Body of pancreas (tissue), 4 donors: Measurements from ENCODE around the gene SMIM14. TPM values are rescaled to one million over a fixed set of nuclear protein-coding genes. Genes with fewer than 3 reads are reported as not detected.

Source experiments
- ATAC-seq: fragments of 150-250 bp; one replicate; pipeline ENCODE4 v1.9.1; 2016
- DNase-seq, 4 donors: peaks; one replicate each; pipeline ENCODE4 v3.0.0-alpha.2; 2019
- H3K27ac ChIP-seq, 4 donors: fragments of 200-600 bp; sonication (generic); 1 replicate in 3 of 4; 2 replicates in 1 of 4; pipeline versions ENCODE4 v1.5.1 to v1.6.1; 2016 to 2019; ENCODE audit warnings: mild to moderate bottlenecking in 1 of 4, mixed read lengths in 1 of 4, moderate library complexity in 1 of 4
- H3K27me3 ChIP-seq, 2 donors: fragments of 200-600 bp; sonication (generic); one replicate each; pipeline ENCODE4 v1.6.0; 2016; ENCODE audit warnings: mild to moderate bottlenecking in 1 of 2
- H3K36me3 ChIP-seq, 2 donors: fragments of 200-600 bp; sonication (generic); replicated peaks in 1 of 2; 2 replicates each; pipeline ENCODE4 v1.5.1; 2016; ENCODE audit warnings: low read depth in 2 of 2; ENCODE audit not compliant: insufficient read depth in 1 of 2
- H3K4me1 ChIP-seq: fragments of 200-600 bp; sonication (generic); one replicate; pipeline ENCODE4 v1.6.0; 2016
- H3K4me3 ChIP-seq, 2 donors: fragments of 200-600 bp; sonication (generic); 1 replicate in 1 of 2; 2 replicates in 1 of 2; pipeline ENCODE4 v1.5.1; 2016 to 2019
- H3K9me3 ChIP-seq, 3 donors: fragments of 200-600 bp; sonication (generic); 1 replicate in 2 of 3; 2 replicates in 1 of 3; pipeline ENCODE4 v1.5.1; 2016
- CTCF ChIP-seq, 7 experiments: fragments of 450-650 bp in 4 of 7; fragments of 200-600 bp in 3 of 7; sonication (generic) in 3 of 7; IDR thresholded peaks; one replicate each; pipeline ENCODE4 v1.5.1; 2016 to 2019; ENCODE audit warnings: antibody characterized with exemption in 7 of 7
- POLR2A ChIP-seq, 3 donors: fragments of 450-650 bp; IDR thresholded peaks; one replicate each; pipeline ENCODE4 v1.6.1; 2016; ENCODE audit warnings: antibody characterized with exemption in 3 of 3, mild to moderate bottlenecking in 2 of 3
- WGBS, 2 donors: methylation state at CpG; one replicate each; pipeline ENCODE4 v1.1.5; 2017; 5-methylcytosine and 5-hydroxymethylcytosine counted together
- intact Hi-C: fragments of 100-400 bp; cut with DNase I; formaldehyde crosslinking; loops from one replicate; pipeline ENCODE4 v1.15.1; 2023
- total RNA-seq, 2 donors: library from RNA; depleted of rRNA; stranded (reverse); fragments of >200 nt; gene quantifications; one replicate each; pipeline ENCODE4 v1.1.0, GENCODE V29; 2016

SMIM14 gene
- total RNA-seq, 2 donors from 2014 or later, result 24.4 to 26.2 TPM

- Histone ChIP-seq H3K4me1 (peaks cover 41% of the 10 kb centered on the region), H3K9me3 (no peaks in the 10 kb centered on the region), H3K36me3 (no peaks in the 10 kb centered on the region), H3K27me3 (no peaks in the 10 kb centered on the region), H3K4me3 (no peak overlapping the region), H3K27ac (no peak overlapping the region)
- intact Hi-C loops, result no loop called here
- WGBS, 2 donors, result 76 to 86% methylated on average over 6 of the region's 6 CpGs
- TF ChIP-seq POLR2A (IDR thresholded peaks at IDR 0.05) (no peak), CTCF (IDR thresholded peaks at IDR 0.05) (no peak)
- no peak for DNase-seq
- no peak for ATAC-seq
Measured at GRCh38 chr4:39571504-39571903, 67.2 kb downstream of the SMIM14 start.

- H3K27me3 ChIP-seq, result no peaks in the 10 kb centered on the region
- no peak overlapping the region for H3K4me3 ChIP-seq
- ATAC-seq, result no peak
- intact Hi-C loops, result no loop called here
- DNase-seq, result no peak
- peak overlapping the region in 1 of 4 donors; percentile 16 for H3K27ac ChIP-seq
- H3K36me3 ChIP-seq, result no peaks in the 10 kb centered on the region
- peaks cover 46% of the 10 kb centered on the region for H3K4me1 ChIP-seq
- no peaks in the 10 kb centered on the region for H3K9me3 ChIP-seq
- no peak for TF ChIP-seq POLR2A (IDR thresholded peaks at IDR 0.05)
- TF ChIP-seq CTCF (IDR thresholded peaks at IDR 0.05), result no peak
- WGBS, 2 donors, result 95 to 96% methylated on average over 2 to 4 of the region's 4 CpGs
Measured at GRCh38 chr4:39571054-39571453, 67.6 kb downstream of the SMIM14 start.

- intact Hi-C loops, result no loop called here
- Histone ChIP-seq H3K27ac (peak overlapping the region; percentile 60 to 88 (median 72)), H3K4me3 (no peak overlapping the region), H3K9me3 (no peaks in the 10 kb centered on the region), H3K4me1 (peaks cover 40% of the 10 kb centered on the region), H3K27me3 (no peaks in the 10 kb centered on the region), H3K36me3 (peaks cover 0 to 2% of the 10 kb centered on the region in 2 donors)
- TF ChIP-seq CTCF (IDR thresholded peaks at IDR 0.05) (no peak), POLR2A (IDR thresholded peaks at IDR 0.05) (no peak)
- WGBS, 2 donors, result 46 to 53% methylated on average over 4 of the region's 4 CpGs
- DNase-seq, result no peak
- no peak for ATAC-seq
Measured at GRCh38 chr4:39569209-39569608, 69.5 kb downstream of the SMIM14 start.

GRCh38 chr4:39568805-39569204 is 69.9 kb downstream of the SMIM14 start:
- peak; percentile 45 to 72 (median 59) for DNase-seq

More at GRCh38 chr4:39568805-39569204, 69.9 kb downstream of the SMIM14 start:
- Histone ChIP-seq H3K9me3 (no peaks in the 10 kb centered on the region), H3K27me3 (no peaks in the 10 kb centered on the region), H3K4me1 (peaks cover 36% of the 10 kb centered on the region), H3K27ac (peak overlapping the region; percentile 60 to 88 (median 72)), H3K4me3 (no peak overlapping the region), H3K36me3 (peaks cover 0 to 2% of the 10 kb centered on the region in 2 donors)
- TF ChIP-seq POLR2A (IDR thresholded peaks at IDR 0.05) (no peak), CTCF (IDR thresholded peaks at IDR 0.05) (no peak)
- peak; percentile 89 for ATAC-seq
- WGBS, 2 donors, result 15 to 22% methylated on average over 3 of the region's 3 CpGs
- intact Hi-C loops, result no loop called here
